H1 (cell line): ENCODE measurements around the gene MYOG. TPM values are rescaled to one million over a fixed set of nuclear protein-coding genes. Genes with fewer than 3 reads are reported as not detected.

Experiments
- GABPA ChIP-seq: IDR thresholded peaks from 2 replicates; pipeline ENCODE4 v1.6.1; 2011; ENCODE audit warnings: mild to moderate bottlenecking, low read length, moderate library complexity, borderline replicate concordance; ENCODE audit not compliant: insufficient read depth
- RBBP5 ChIP-seq: IDR thresholded peaks from 2 replicates; pipeline ENCODE4 v1.7.1; 2012; ENCODE audit warnings: low read depth, mild to moderate bottlenecking, inconsistent platforms, low read length, moderate library complexity, borderline replicate concordance
- polyA plus RNA-seq, 7 experiments: library from polyadenylated mRNA; depleted of rRNA in 3 of 7; stranded (reverse) in 5 of 7; unstranded in 2 of 7; fragments of >200 nt in 5 of 7; fragments of 200-250 nt in 2 of 7; gene quantifications; 1 replicate in 5 of 7; 2 replicates in 1 of 7; 4 replicates in 1 of 7; pipeline versions ENCODE4 v1.2.1 to v1.2.3, GENCODE V29; 2011 to 2013; ENCODE audit warnings: missing spikeins in 2 of 7, mixed read lengths in 2 of 7
- total RNA-seq: library from RNA; stranded (reverse); fragmentation: NEBNext Ultra II Directional; extraction: Animal tissue kit (Norgen Biotek cat#: 25700); gene quantifications from 2 replicates; pipeline ENCODE4 v1.2.1, GENCODE V29; 2021
- TF ChIP-seq, protein P1 (sequence below): IDR thresholded peaks from 2 replicates; pipeline ENCODE4 v1.6.1; 2011; ENCODE audit warnings: low read length, improper control_type of control experiment

MYOG gene
- total and polyA plus RNA-seq, 2 of the 8 experiments (the other 6 are each of a cell fraction or from before 2014, with no cell fraction given) = not detected

DNA sequence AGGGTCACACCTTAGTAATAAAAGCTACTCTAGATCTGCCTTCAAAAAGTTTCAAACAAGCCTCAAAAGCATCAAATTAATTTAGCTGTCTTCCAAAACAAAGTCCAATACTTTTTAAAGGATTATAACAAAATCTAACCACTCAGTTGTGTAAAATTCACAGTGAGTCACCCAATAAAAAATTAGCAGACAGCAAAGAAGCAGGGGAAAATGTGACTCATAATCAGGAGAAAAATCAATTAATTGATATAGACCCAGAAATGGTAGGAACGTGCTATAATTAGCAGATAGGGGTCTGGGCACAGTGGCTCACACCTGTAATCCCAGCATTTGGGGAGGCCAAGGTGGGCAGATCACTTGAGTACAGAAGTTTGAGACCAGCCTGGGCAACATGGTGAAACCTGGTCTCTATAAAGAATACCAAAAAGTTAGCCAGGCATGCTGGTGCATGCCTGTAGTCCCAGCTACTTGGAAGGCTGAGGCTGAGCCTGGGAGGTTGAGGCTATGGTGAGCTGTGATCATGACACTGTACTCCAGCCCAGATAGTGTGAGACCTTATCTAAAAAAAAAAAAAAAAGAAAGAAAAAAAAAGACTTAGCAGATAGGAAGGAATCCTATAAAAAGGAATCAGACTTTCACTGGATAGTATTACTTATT is 8.1 kb upstream of the MYOG start (continued):
- TF ChIP-seq RBBP5 (no peak), GABPA (no peak)
- TF ChIP-seq, protein P1, sequence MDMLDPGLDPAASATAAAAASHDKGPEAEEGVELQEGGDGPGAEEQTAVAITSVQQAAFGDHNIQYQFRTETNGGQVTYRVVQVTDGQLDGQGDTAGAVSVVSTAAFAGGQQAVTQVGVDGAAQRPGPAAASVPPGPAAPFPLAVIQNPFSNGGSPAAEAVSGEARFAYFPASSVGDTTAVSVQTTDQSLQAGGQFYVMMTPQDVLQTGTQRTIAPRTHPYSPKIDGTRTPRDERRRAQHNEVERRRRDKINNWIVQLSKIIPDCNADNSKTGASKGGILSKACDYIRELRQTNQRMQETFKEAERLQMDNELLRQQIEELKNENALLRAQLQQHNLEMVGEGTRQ = no peak
